PC-9 (cell line): ENCODE data around the gene EXOC2.

Experiments used
- CTCF ChIP-seq: fragments of 200-600 bp; sonication (generic); conservative IDR thresholded peaks from 2 replicates; pipeline ENCODE4 v1.6.1; 2017; ENCODE audit warnings: mixed run types, antibody characterized with exemption, mild to moderate bottlenecking, moderate library complexity
- EZH2 ChIP-seq: fragments of 200-600 bp; sonication (generic); IDR thresholded peaks from 2 replicates; pipeline ENCODE4 v1.8.0; 2017; ENCODE audit warnings: antibody characterized with exemption, low read depth

DNA sequence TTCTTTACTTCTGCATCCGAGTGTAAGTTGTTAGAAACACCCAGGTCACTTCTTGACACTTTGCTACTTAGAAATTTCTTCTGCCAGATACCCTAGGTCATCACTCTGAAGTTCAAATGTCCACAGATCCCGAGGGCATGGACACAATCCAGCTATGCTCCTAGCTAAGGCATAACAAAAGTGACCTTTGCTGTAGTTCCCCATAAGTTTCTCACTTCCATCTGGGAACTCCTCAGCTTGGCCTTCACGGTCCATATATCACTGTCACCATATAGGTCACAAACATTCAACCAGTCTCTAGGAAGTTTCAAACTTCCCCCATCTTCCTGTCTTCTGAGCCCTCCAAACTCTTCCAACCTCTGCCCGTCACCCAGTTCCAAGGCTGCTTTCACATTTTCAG is 236.1 kb downstream of the EXOC2 start:
- TF ChIP-seq CTCF (no peak), EZH2 (no peak)
